Muscle layer of duodenum (tissue), 2 donors: Measurements from ENCODE around the gene FRMD6.
A peak's percentile ranks its signal among the peaks of the same experiment; 100 is the strongest.

Source experiments
- H3K27ac ChIP-seq: one replicate; pipeline ENCODE4 v1.7.0; 2013; ENCODE audit warnings: mild to moderate bottlenecking, low read length
- H3K27me3 ChIP-seq: one replicate; pipeline ENCODE4 v1.7.0; 2013; ENCODE audit warnings: low read depth, mild to moderate bottlenecking, control low read depth, low read length
- H3K36me3 ChIP-seq, 2 donors: one replicate each; pipeline ENCODE4 v1.7.0; 2013; ENCODE audit warnings: low read length in 2 of 2, control low read depth in 1 of 2, mild to moderate bottlenecking in 1 of 2; ENCODE audit not compliant: insufficient read depth in 2 of 2, control insufficient read depth in 1 of 2
- H3K4me1 ChIP-seq, 2 donors: one replicate each; pipeline ENCODE4 v1.7.0; 2013; ENCODE audit warnings: low read length in 2 of 2, mild to moderate bottlenecking in 2 of 2, control low read depth in 1 of 2, moderate library complexity in 1 of 2; ENCODE audit not compliant: insufficient read depth in 2 of 2, control insufficient read depth in 1 of 2
- H3K4me3 ChIP-seq, 2 donors: one replicate each; pipeline ENCODE4 v1.7.0; 2013; ENCODE audit warnings: low read length in 2 of 2, low read depth in 1 of 2, mild to moderate bottlenecking in 1 of 2
- H3K9me3 ChIP-seq, 2 donors: one replicate each; pipeline ENCODE4 v1.7.0; 2013; ENCODE audit warnings: low read length in 2 of 2, control low read depth in 1 of 2, mild to moderate bottlenecking in 1 of 2; ENCODE audit not compliant: control insufficient read depth in 1 of 2
- donor health status: healthy.

The FRMD6 gene

DNA sequence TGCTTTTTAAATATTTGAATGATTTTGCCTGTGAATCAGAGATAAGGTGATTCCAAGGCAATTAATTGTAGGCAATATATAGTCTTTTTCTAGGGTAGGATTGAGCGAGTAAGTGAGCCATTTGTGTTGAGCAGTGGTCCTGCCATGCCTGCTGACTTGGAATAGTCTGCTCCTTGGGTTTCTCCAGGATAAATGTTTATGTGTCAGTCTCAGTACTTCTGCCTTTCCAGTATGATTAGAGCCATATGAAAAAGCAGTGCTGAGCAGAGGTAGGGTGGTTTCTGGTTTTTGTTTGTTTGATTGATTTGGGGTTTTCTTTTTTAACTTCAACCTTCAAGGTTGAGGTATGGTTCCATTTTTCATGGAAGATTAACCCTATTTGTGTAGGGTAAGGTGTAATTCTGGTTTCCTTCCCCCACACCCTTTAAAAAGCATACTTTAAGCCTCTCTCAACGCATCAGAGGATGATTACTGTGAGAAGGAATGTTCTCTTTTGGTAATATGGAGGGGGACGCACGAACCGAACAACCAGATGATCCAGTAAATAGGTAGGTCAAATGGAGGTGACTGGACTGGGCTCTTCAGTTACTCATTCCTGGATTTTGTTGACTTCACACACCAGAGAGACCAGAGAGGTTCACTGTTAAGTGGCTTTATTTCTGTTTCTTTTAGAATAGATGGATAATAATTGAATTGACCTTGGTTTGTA lies 22.7 kb downstream of the FRMD6 start:
- H3K4me3 ChIP-seq = no peak overlapping the region
- no peaks in the 10 kb centered on the region for H3K9me3 ChIP-seq
- H3K27ac ChIP-seq = no peak overlapping the region
- no peaks in the 10 kb centered on the region for H3K36me3 ChIP-seq
- peaks cover 4 to 29% of the 10 kb centered on the region in 2 donors for H3K4me1 ChIP-seq
- no peaks in the 10 kb centered on the region for H3K27me3 ChIP-seq

DNA sequence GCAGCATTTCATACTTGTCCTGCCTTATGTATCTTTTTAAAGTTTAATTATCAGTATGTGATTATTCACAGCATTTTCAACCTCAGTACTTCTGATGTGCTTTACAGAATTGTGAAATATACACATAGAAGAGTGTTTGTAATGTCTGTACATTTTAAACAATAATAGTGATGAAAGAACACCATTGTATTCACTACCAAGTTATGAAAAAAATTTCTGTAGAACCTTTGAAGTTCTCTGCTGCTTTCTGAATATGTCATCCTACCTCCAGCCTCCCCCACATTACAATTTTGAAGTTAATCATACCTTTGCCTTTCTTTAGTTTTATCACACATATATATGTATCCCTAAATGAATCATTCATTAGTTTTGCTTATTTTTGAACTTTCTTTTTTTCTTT lies 24.8 kb downstream of the FRMD6 start:
- H3K36me3 ChIP-seq = no peaks in the 10 kb centered on the region
- no peak overlapping the region for H3K4me3 ChIP-seq
- H3K27ac ChIP-seq = peak overlapping the region; percentile 69
- no peaks in the 10 kb centered on the region for H3K9me3 ChIP-seq
- peaks cover 4 to 34% of the 10 kb centered on the region in 2 donors for H3K4me1 ChIP-seq
- H3K27me3 ChIP-seq = no peaks in the 10 kb centered on the region

DNA sequence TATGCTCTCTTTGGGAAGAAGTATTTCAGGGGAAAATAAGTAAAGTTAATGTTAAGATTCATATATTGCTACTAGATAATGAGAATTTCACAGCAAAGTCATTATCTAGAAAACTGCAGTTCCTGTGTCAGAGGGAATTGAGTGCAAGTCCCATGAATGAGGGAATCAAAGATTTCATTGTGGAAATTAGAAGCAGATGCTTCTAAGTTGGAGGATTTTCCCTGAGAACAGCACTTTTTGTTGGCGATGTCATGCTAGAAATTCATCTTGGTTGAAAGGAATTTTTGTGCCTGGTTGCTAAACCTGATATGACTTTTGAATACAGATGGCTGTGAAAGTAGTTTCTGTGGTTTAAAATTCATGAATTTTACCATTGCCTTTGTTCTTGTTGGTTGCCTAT lies 25.6 kb downstream of the FRMD6 start:
- H3K4me3 ChIP-seq = no peak overlapping the region
- no peaks in the 10 kb centered on the region for H3K27me3 ChIP-seq
- no peaks in the 10 kb centered on the region for H3K9me3 ChIP-seq
- H3K4me1 ChIP-seq = peaks cover 4 to 38% of the 10 kb centered on the region in 2 donors
- peak overlapping the region; percentile 69 for H3K27ac ChIP-seq
- no peaks in the 10 kb centered on the region for H3K36me3 ChIP-seq

DNA sequence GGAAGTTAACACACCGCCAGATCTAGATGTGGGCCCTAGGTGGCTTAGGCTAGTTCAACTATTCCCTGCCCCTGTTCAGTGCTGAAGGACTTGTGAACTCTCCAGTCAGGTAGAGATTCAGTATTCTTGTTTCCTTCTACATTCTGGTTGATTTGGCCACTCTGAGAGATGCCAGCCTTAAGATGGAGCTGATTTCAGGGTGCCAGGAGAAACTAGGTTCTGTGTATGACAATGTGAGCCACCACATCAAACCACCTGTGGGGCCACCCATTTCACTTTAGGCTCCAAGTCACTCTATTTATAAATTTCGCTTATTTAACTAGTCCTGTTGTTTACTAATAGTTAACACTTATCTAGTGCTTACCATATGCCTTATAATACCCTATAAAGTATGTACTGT lies 26.0 kb downstream of the FRMD6 start:
- H3K9me3 ChIP-seq = no peaks in the 10 kb centered on the region
- no peak overlapping the region for H3K27ac ChIP-seq
- no peaks in the 10 kb centered on the region for H3K36me3 ChIP-seq
- no peak overlapping the region for H3K4me3 ChIP-seq
- H3K4me1 ChIP-seq = peaks cover 4 to 42% of the 10 kb centered on the region in 2 donors
- no peaks in the 10 kb centered on the region for H3K27me3 ChIP-seq

DNA sequence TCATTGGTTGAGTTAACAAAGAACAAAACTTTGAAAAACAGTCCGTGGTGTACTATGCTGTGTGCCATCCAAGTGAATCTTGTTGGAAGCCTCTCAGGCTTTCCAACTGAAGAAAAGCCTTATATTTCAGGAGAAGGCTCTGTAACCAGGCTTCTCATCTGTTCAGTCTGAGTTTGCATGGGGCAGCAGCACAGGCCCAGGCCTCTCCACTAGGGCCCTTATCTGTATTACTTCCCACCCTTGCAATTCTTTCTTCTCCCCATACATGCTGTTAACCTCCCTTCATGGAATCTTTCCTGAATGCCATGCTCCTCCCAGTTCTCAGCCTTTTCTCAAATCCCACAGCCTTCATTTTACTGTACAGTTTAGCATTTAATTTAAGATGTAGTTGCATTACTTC lies 28.3 kb downstream of the FRMD6 start:
- H3K4me1 ChIP-seq = peaks cover 4 to 43% of the 10 kb centered on the region in 2 donors
- H3K27ac ChIP-seq = no peak overlapping the region
- no peak overlapping the region for H3K4me3 ChIP-seq
- no peaks in the 10 kb centered on the region for H3K27me3 ChIP-seq
- no peaks in the 10 kb centered on the region for H3K9me3 ChIP-seq
- no peaks in the 10 kb centered on the region for H3K36me3 ChIP-seq

DNA sequence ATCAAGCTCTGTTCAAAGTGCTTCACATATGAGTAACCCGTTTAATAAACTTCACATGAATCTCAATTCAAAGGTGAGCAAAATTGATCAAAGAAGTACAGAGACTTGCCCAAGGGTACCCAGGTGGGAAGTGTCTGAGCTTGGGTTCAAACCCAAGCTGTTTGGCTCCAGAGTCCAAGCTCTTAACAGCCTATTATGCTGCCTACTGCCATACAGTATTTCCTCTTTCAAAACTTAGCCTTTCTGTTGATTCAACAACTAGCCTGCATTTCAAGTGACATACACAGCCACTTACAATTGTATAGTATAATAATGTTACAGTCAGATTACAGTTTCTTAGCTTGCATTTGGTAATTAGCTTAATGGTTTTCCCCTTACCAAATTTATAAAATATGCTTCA lies 29.7 kb downstream of the FRMD6 start:
- H3K27me3 ChIP-seq = no peaks in the 10 kb centered on the region
- H3K27ac ChIP-seq = no peak overlapping the region
- no peaks in the 10 kb centered on the region for H3K9me3 ChIP-seq
- H3K4me3 ChIP-seq = no peak overlapping the region
- H3K36me3 ChIP-seq = no peaks in the 10 kb centered on the region
- peaks cover 4 to 30% of the 10 kb centered on the region in 2 donors for H3K4me1 ChIP-seq

DNA sequence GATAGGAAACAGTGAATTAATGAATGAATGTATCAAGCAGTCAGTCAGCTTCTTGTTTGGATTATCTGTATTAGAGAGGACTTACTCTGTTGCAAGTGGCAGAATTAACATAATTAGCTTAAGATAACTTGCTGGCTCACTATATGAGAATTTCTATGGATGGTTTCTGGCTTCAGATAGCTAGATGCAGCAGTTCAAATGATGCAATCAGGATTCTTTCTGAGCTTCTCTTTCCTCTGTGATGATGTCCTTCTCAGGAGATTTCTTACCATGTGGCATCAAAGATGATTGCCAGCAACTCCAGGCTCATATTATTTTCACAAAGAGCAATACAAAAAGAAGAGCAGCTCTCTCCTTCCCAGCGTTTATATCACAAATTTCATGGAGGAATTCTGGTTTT lies 30.7 kb downstream of the FRMD6 start:
- Histone ChIP-seq H3K4me3 (no peak overlapping the region), H3K27me3 (no peaks in the 10 kb centered on the region), H3K4me1 (peaks cover 4 to 30% of the 10 kb centered on the region in 2 donors), H3K36me3 (no peaks in the 10 kb centered on the region), H3K9me3 (no peaks in the 10 kb centered on the region), H3K27ac (no peak overlapping the region)

DNA sequence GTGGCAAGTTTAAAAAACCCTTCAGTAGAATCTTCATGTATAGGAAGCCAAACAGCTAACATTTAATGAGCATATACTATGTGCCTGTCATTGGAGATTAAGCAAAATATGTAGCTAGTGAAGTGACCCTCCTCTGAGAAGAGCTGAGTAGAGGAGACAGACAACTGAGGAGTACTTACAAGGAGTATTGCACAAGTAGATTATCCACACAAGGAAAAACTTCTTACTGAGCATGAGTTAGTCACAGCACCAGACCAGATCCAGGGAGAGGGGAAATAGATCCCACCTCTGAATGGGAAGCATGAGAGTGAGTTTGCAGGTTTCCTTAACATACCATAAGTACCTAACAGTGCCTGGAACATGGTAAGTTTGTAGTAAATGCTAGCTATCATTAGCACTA lies 33.0 kb downstream of the FRMD6 start:
- no peaks in the 10 kb centered on the region for H3K27me3 ChIP-seq
- no peak overlapping the region for H3K4me3 ChIP-seq
- H3K9me3 ChIP-seq = no peaks in the 10 kb centered on the region
- H3K36me3 ChIP-seq = no peaks in the 10 kb centered on the region
- H3K27ac ChIP-seq = no peak overlapping the region
- H3K4me1 ChIP-seq = peaks cover 0 to 26% of the 10 kb centered on the region in 2 donors

DNA sequence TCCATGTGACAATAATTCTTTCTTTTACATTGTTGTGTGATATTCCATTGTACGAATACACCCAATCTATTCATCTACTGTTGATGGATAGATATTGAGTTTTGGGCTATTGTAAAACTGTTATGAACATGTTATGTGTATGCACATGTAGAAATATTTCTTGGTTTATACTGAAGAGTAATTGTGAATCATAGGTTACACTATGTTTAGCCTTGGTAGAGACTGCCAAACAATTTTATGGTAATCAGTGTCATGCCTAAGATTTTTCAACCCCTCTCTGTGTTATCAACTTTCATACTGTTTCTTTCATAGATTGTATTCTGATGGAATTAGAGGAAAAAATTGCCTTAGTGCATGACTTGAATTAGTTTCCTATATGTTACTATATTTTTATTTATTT lies 39.5 kb downstream of the FRMD6 start:
- Histone ChIP-seq H3K27ac (no peak overlapping the region), H3K4me1 (peaks cover 0 to 4% of the 10 kb centered on the region in 2 donors), H3K27me3 (no peaks in the 10 kb centered on the region), H3K36me3 (peaks cover 10 to 15% of the 10 kb centered on the region in 2 donors), H3K9me3 (no peaks in the 10 kb centered on the region), H3K4me3 (no peak overlapping the region)

DNA sequence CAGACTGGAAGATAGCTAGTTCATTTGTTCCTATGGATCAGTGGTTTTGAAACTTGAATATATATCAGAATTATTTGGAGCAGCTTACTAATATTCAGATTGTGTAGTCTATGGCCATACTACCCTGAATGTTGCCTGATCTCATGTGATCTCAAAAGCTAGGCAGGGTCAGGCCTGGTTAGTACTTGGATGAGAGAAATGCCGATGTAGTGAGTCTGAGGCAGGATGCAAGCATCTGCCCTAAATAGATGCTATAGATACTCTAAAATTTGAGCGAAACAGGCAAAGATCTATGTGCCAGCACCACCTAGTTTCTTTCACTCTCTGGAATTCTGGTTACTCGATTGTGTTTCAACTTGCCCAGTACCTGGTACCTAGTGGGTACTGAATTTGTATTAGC lies 40.9 kb downstream of the FRMD6 start:
- Histone ChIP-seq H3K9me3 (no peaks in the 10 kb centered on the region), H3K4me1 (peaks cover 0 to 4% of the 10 kb centered on the region in 2 donors), H3K4me3 (no peak overlapping the region), H3K27me3 (no peaks in the 10 kb centered on the region), H3K27ac (no peak overlapping the region), H3K36me3 (peaks cover 10 to 15% of the 10 kb centered on the region in 2 donors)

DNA sequence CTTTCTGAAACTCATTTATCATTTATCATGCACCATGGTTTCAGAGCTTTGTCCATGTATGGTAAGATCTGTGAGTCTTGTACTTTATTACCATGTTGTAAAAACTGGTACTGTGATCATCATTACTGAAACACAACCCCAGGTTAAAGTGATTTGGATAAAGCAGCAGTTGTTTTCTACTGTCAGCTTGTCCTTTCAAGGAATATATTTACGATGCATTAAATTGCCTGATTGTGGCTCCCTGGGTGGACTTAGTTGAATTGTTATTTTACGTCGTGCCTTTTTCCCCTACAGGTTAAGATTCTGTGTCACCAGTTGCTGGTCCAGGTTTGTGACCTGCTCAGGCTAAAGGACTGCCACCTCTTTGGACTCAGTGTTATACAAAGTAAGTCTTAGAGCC lies 46.1 kb downstream of the FRMD6 start:
- H3K27me3 ChIP-seq = no peaks in the 10 kb centered on the region
- no peak overlapping the region for H3K27ac ChIP-seq
- H3K4me1 ChIP-seq = peaks cover 0 to 5% of the 10 kb centered on the region in 2 donors

DNA sequence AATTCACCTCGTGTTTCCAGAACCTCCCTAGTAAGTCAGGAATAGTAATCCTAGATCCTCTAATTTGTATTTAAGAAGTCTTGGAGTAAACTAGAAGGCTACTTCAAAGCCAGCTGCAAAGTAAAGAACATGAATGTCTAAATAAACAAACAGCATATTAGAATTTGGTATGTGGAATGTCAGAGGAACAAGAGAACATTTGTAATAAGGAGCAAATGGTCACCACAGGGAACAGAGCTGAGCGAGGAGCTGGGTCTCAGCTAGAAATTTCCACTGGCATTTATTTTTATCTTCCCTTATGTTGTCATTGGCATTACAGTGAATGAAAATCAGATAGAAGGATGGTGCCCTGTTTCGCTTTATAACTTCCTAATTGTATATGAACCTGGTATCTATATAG lies 50.2 kb downstream of the FRMD6 start:
- Histone ChIP-seq H3K27ac (no peak overlapping the region), H3K4me3 (no peak overlapping the region), H3K36me3 (peaks cover 21 to 34% of the 10 kb centered on the region in 2 donors), H3K4me1 (peaks cover 0 to 5% of the 10 kb centered on the region in 2 donors), H3K27me3 (no peaks in the 10 kb centered on the region), H3K9me3 (no peaks in the 10 kb centered on the region)

More for the DNA sequence above, 46.1 kb downstream of the FRMD6 start:
- Histone ChIP-seq H3K36me3 (peaks cover 5 to 10% of the 10 kb centered on the region in 2 donors), H3K4me3 (no peak overlapping the region), H3K9me3 (no peaks in the 10 kb centered on the region)
